ENCODE results near the gene DNAJB13. TPM values are rescaled to one million over a fixed set of nuclear protein-coding genes. Genes with fewer than 3 reads are reported as not detected.

DNAJB13 gene
- total RNA-seq, 1 donor from 2014 or later: 1.2 TPM

DNA sequence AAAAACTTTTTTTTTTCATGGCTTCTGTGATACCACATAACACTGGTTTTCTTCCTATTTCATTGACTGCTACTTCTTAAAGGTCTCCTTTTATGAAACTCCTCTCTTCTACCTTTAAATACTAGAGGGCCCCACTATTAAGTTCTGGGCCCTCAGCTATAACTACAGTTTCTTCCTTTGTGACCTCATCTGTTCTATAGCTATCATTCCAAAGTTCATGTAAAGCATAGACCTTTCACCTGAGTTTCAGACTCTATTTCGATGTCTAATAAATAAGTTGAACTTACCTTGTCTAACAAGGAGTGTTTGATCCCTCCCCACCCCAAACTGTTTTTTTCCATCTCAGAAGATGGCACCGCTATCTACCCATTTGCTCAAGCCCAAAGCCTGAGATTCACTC, 38.8 kb upstream of the DNAJB13 start:
- no peak overlapping the region for H3K27ac Mint-ChIP-seq (ENCODE audit: unreplicated experiment)
- FAIRE-seq (no peak), DNase-seq (ENCODE audit: low read depth) (no peak)
- H3K4me3 Mint-ChIP-seq (ENCODE audit: unreplicated experiment): no peak overlapping the region
- no peaks in the 10 kb centered on the region for H3K9me3 Mint-ChIP-seq (ENCODE audit: unreplicated experiment)
- Histone ChIP-seq H3K4me1 (ENCODE audit: insufficient read depth, low read length) (no peaks in the 10 kb centered on the region), H3K9me3 (ENCODE audit: insufficient read depth, low read depth, low read length) (no peaks in the 10 kb centered on the region), H3K27me3 (ENCODE audit: insufficient read depth, low read length) (no peaks in the 10 kb centered on the region), H2AFZ (ENCODE audit: low read depth, low read length) (no peak overlapping the region), H3K27ac (ENCODE audit: low read depth, low read length) (no peak overlapping the region), H3K9ac (ENCODE audit: low read length) (no peak overlapping the region), H3K36me3 (ENCODE audit: insufficient read depth, low read length) (peaks cover 9% of the 10 kb centered on the region), H3K4me3 (ENCODE audit: insufficient read depth, low read depth, low read length) (no peak overlapping the region), H3K4me2 (ENCODE audit: low read length) (no peak overlapping the region), H3K79me2 (ENCODE audit: insufficient read depth, low read length) (no peaks in the 10 kb centered on the region), H4K20me1 (ENCODE audit: insufficient read depth, low read length) (no peaks in the 10 kb centered on the region)
- H3K27me3 Mint-ChIP-seq (ENCODE audit: low read depth, unreplicated experiment): no peaks in the 10 kb centered on the region
- no peak for TF ChIP-seq EZH2 (IDR thresholded peaks at IDR 0.05; ENCODE audit: insufficient read depth, low read length)
- no peak for TF ChIP-seq CTCF (IDR thresholded peaks at IDR 0.05; ENCODE audit: insufficient read depth, low read depth, low read length)
- no peaks in the 10 kb centered on the region for H3K4me1 Mint-ChIP-seq (ENCODE audit: low read depth, unreplicated experiment)
- peaks cover 11% of the 10 kb centered on the region for H3K36me3 Mint-ChIP-seq (ENCODE audit: low read depth, unreplicated experiment)

- Histone ChIP-seq H4K20me1 (ENCODE audit: insufficient read depth, low read length) (no peaks in the 10 kb centered on the region), H3K4me3 (ENCODE audit: insufficient read depth, low read depth, low read length) (no peak overlapping the region), H3K4me2 (ENCODE audit: low read length) (no peak overlapping the region), H3K79me2 (ENCODE audit: insufficient read depth, low read length) (no peaks in the 10 kb centered on the region), H3K4me1 (ENCODE audit: insufficient read depth, low read length) (no peaks in the 10 kb centered on the region), H3K27ac (ENCODE audit: low read depth, low read length) (no peak overlapping the region), H3K9ac (ENCODE audit: low read length) (no peak overlapping the region), H2AFZ (ENCODE audit: low read depth, low read length) (no peak overlapping the region), H3K9me3 (ENCODE audit: insufficient read depth, low read depth, low read length) (no peaks in the 10 kb centered on the region), H3K27me3 (ENCODE audit: insufficient read depth, low read length) (no peaks in the 10 kb centered on the region), H3K36me3 (ENCODE audit: insufficient read depth, low read length) (peaks cover 13% of the 10 kb centered on the region)
- peaks cover 15% of the 10 kb centered on the region for H3K36me3 Mint-ChIP-seq (ENCODE audit: low read depth, unreplicated experiment)
- FAIRE-seq: no peak
- H3K9me3 Mint-ChIP-seq (ENCODE audit: unreplicated experiment): no peaks in the 10 kb centered on the region
- H3K4me1 Mint-ChIP-seq (ENCODE audit: low read depth, unreplicated experiment): no peaks in the 10 kb centered on the region
- H3K27ac Mint-ChIP-seq (ENCODE audit: unreplicated experiment): no peak overlapping the region
- H3K27me3 Mint-ChIP-seq (ENCODE audit: low read depth, unreplicated experiment): no peaks in the 10 kb centered on the region
- DNase-seq (ENCODE audit: low read depth): no peak
- H3K4me3 Mint-ChIP-seq (ENCODE audit: unreplicated experiment): no peak overlapping the region
- TF ChIP-seq CTCF (IDR thresholded peaks at IDR 0.05; ENCODE audit: insufficient read depth, low read depth, low read length) (no peak), EZH2 (IDR thresholded peaks at IDR 0.05; ENCODE audit: insufficient read depth, low read length) (no peak)
Observed at GRCh38 chr11:73913472-73913871, 37.4 kb upstream of the DNAJB13 start.

DNA sequence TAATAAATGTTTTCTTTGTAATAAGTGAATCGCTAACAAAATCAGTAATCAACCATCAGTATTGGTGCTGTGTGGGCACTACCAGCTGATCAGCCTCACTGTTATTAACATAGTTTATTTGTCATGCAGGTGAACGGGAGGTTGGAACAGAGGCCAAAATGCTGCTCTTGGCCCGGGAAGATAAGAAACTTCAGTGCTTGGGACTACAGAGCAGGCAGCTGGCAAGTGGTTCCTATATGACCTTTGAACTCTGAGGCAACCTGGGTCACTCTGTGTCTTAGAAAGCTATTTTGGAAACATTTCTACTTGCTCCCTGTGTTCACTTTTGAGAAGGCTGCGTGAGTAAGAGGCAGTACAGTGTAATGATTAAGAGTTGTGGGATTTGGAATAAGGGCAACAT, 36.5 kb upstream of the DNAJB13 start:
- H3K36me3 ChIP-seq (ENCODE audit: insufficient read depth, low read length): peaks cover 19% of the 10 kb centered on the region
- no peak for FAIRE-seq
- no peak overlapping the region for H3K27ac Mint-ChIP-seq (ENCODE audit: unreplicated experiment)

More for the DNA sequence above, 36.5 kb upstream of the DNAJB13 start:
- Histone ChIP-seq H3K9ac (ENCODE audit: low read length) (no peak overlapping the region), H3K4me3 (ENCODE audit: insufficient read depth, low read depth, low read length) (no peak overlapping the region), H3K9me3 (ENCODE audit: insufficient read depth, low read depth, low read length) (no peaks in the 10 kb centered on the region), H4K20me1 (ENCODE audit: insufficient read depth, low read length) (no peaks in the 10 kb centered on the region), H3K4me2 (ENCODE audit: low read length) (no peak overlapping the region), H3K27ac (ENCODE audit: low read depth, low read length) (no peak overlapping the region), H3K27me3 (ENCODE audit: insufficient read depth, low read length) (no peaks in the 10 kb centered on the region), H3K4me1 (ENCODE audit: insufficient read depth, low read length) (no peaks in the 10 kb centered on the region), H2AFZ (ENCODE audit: low read depth, low read length) (no peak overlapping the region), H3K79me2 (ENCODE audit: insufficient read depth, low read length) (no peaks in the 10 kb centered on the region)
- H3K36me3 Mint-ChIP-seq (ENCODE audit: low read depth, unreplicated experiment): peaks cover 11% of the 10 kb centered on the region
- DNase-seq (ENCODE audit: low read depth): no peak
- TF ChIP-seq EZH2 (IDR thresholded peaks at IDR 0.05; ENCODE audit: insufficient read depth, low read length) (no peak), CTCF (IDR thresholded peaks at IDR 0.05; ENCODE audit: insufficient read depth, low read depth, low read length) (no peak)
- H3K9me3 Mint-ChIP-seq (ENCODE audit: unreplicated experiment): no peaks in the 10 kb centered on the region
- H3K4me1 Mint-ChIP-seq (ENCODE audit: low read depth, unreplicated experiment): no peaks in the 10 kb centered on the region
- no peaks in the 10 kb centered on the region for H3K27me3 Mint-ChIP-seq (ENCODE audit: low read depth, unreplicated experiment)
- H3K4me3 Mint-ChIP-seq (ENCODE audit: unreplicated experiment): no peak overlapping the region
